Measurements from ENCODE around the gene GSTO1.
A peak's percentile ranks its signal among the peaks of the same experiment; 100 is the strongest.

Gene GSTO1

GRCh38 chr10:104253106-104253505 lies 1.6 kb upstream of the GSTO1 start (continued):
- no peak for TF ChIP-seq CTCF (tag by site-specific recombination; IDR thresholded peaks at IDR 0.05)
- TF ChIP-seq OVOL3 (tag by site-specific recombination; IDR thresholded peaks at IDR 0.05) = no peak
- TF ChIP-seq ZNF350 (tag by site-specific recombination; IDR thresholded peaks at IDR 0.05) = no peak
- TF ChIP-seq EGR2 (tag by site-specific recombination; IDR thresholded peaks at IDR 0.05; ENCODE audit: low read depth) = peak; percentile 31; the same call in 1 of the 2 replicates
- peak; percentile 63 for TF ChIP-seq ZIC2 (tag by site-specific recombination; IDR thresholded peaks at IDR 0.05)
- TF ChIP-seq ZNF138 (tag by site-specific recombination; IDR thresholded peaks at IDR 0.05; ENCODE audit: borderline replicate concordance) = no peak
- no peak for TF ChIP-seq BCL11B (tag by site-specific recombination; IDR thresholded peaks at IDR 0.05; ENCODE audit: low read depth)
- no peak for TF ChIP-seq ZNF19 (tag by site-specific recombination; IDR thresholded peaks at IDR 0.05; ENCODE audit: low read depth)
- TF ChIP-seq ZNF843 (tag by site-specific recombination; IDR thresholded peaks at IDR 0.05) = peak; percentile 68; the same call in 1 of the 2 replicates
- no peak for TF ChIP-seq ZNF701 (tag by site-specific recombination; IDR thresholded peaks at IDR 0.05)
- no peak for TF ChIP-seq ZNF530 (tag by site-specific recombination; IDR thresholded peaks at IDR 0.05; ENCODE audit: low read depth)
- TF ChIP-seq TSHZ1 (tag by site-specific recombination; IDR thresholded peaks at IDR 0.05; ENCODE audit: borderline replicate concordance) = no peak
- peak; percentile 76 for TF ChIP-seq SP7 (tag by site-specific recombination; IDR thresholded peaks at IDR 0.05)
- TF ChIP-seq ZNF302 (tag by site-specific recombination; IDR thresholded peaks at IDR 0.05; ENCODE audit: low read depth) = no peak
- TF ChIP-seq ZFP41 (tag by site-specific recombination; IDR thresholded peaks at IDR 0.05; ENCODE audit: borderline replicate concordance) = no peak
- TF ChIP-seq BCL11A (tag by site-specific recombination; IDR thresholded peaks at IDR 0.05; ENCODE audit: low read depth) = no peak
- TF ChIP-seq ZNF510 (tag by site-specific recombination; IDR thresholded peaks at IDR 0.05; ENCODE audit: insufficient replicate concordance) = no peak
- TF ChIP-seq ATF2 (tag by site-specific recombination; IDR thresholded peaks at IDR 0.05; ENCODE audit: low read depth) = no peak
- TF ChIP-seq YY2 (tag by site-specific recombination; IDR thresholded peaks at IDR 0.05) = no peak
- TF ChIP-seq TCF7L2 (IDR thresholded peaks at IDR 0.05; ENCODE audit: borderline replicate concordance, low read depth, low read length) = no peak
